Measurements from ENCODE around the gene FMOD.

DNA sequence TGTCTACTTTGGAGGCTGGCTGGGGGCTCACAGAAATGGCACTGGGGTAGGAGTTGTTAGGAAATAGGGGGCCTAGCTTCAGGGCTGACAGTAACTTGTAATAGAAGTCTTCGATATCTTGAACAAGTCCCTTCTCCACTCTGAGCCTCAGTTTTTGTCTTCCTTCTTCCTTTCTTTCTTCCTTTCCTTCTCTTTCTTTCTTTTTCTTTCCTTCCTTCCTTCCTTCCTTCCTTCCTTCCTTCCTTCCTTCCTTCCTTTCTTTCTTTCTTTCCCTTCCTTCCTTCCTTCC lies 32.7 kb downstream of the FMOD start:
- TF ChIP-seq, protein P1, sequence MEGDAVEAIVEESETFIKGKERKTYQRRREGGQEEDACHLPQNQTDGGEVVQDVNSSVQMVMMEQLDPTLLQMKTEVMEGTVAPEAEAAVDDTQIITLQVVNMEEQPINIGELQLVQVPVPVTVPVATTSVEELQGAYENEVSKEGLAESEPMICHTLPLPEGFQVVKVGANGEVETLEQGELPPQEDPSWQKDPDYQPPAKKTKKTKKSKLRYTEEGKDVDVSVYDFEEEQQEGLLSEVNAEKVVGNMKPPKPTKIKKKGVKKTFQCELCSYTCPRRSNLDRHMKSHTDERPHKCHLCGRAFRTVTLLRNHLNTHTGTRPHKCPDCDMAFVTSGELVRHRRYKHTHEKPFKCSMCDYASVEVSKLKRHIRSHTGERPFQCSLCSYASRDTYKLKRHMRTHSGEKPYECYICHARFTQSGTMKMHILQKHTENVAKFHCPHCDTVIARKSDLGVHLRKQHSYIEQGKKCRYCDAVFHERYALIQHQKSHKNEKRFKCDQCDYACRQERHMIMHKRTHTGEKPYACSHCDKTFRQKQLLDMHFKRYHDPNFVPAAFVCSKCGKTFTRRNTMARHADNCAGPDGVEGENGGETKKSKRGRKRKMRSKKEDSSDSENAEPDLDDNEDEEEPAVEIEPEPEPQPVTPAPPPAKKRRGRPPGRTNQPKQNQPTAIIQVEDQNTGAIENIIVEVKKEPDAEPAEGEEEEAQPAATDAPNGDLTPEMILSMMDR (IDR thresholded peaks at IDR 0.05; ENCODE audit: extremely low read depth in 1 of 2, insufficient read depth in 1 of 2, low read depth in 1 of 2, low read length in 2 of 2) = no peak
- TF ChIP-seq JUN (IDR thresholded peaks at IDR 0.05; ENCODE audit: borderline replicate concordance, insufficient read depth, insufficient read length, low read depth) (no peak), POLR2AphosphoS5 (IDR thresholded peaks at IDR 0.05; ENCODE audit: insufficient read depth, low read depth, low read length) (no peak), FOS (IDR thresholded peaks at IDR 0.05; ENCODE audit: borderline replicate concordance, insufficient read depth, low read length) (no peak)
